NCI-H460 (cell line): ENCODE data around the gene DNAH12. TPM values are rescaled to one million over a fixed set of nuclear protein-coding genes. Genes with fewer than 3 reads are reported as not detected.
A peak's percentile ranks its signal among the peaks of the same experiment; 100 is the strongest.
"Not testable (repeated sequence)": the region's sequence is repeated elsewhere in the genome, so short reads cannot be mapped to it uniquely, and the experiment has no call there.

ENCODE experiments used
- DNase-seq: peaks from one replicate; pipeline ENCODE4 v3.0.0-alpha.2; 2016; ENCODE audit warnings: low read depth; ENCODE audit errors: extremely low read depth
- total RNA-seq: library from RNA; depleted of rRNA; stranded (reverse); fragments of >200 nt; shearing (Covaris generic); gene quantifications from 2 replicates; pipeline ENCODE4 v1.2.3, GENCODE V29; 2014

DNAH12 gene
- total RNA-seq, 1 experiment from 2014 or later, result not detected

- DNase-seq, result no peak
Observed at GRCh38 chr3:57335283-57335938, 208.7 kb downstream of the DNAH12 start.

GRCh38 chr3:57331078-57331610 is 213.0 kb downstream of the DNAH12 start:
- DNase-seq, result no peak

- not testable (repeated sequence) for DNase-seq
Observed at GRCh38 chr3:57326498-57326897, 217.6 kb downstream of the DNAH12 start.

- no peak for DNase-seq
Observed at GRCh38 chr3:57314204-57314603, 229.9 kb downstream of the DNAH12 start.

GRCh38 chr3:57309769-57310360 is 234.3 kb downstream of the DNAH12 start:
- DNase-seq, result no peak

GRCh38 chr3:57303520-57303919 is 240.6 kb downstream of the DNAH12 start:
- not testable (repeated sequence) for DNase-seq

- peak; percentile 6 for DNase-seq
Observed at GRCh38 chr3:57298041-57298440, 246.1 kb downstream of the DNAH12 start.

GRCh38 chr3:57292897-57293526 is 251.1 kb downstream of the DNAH12 start:
- no peak for DNase-seq

- no peak for DNase-seq
Observed at GRCh38 chr3:57292159-57292896, 251.8 kb downstream of the DNAH12 start, which contains the start of gene ASB14. ASB14 (minus strand) TSS chr3:57292685; CDS start chr3:57292033, 652 bp downstream.

- no peak for DNase-seq
Observed at GRCh38 chr3:57288403-57288802, 255.7 kb downstream of the DNAH12 start.

- DNase-seq, result no peak
Observed at GRCh38 chr3:57287205-57287604, 256.9 kb downstream of the DNAH12 start.

GRCh38 chr3:57283334-57283733 is 260.8 kb downstream of the DNAH12 start:
- DNase-seq, result no peak

- no peak for DNase-seq
Observed at GRCh38 chr3:57281715-57282114, 262.4 kb downstream of the DNAH12 start.

GRCh38 chr3:57279685-57280084 is 264.5 kb downstream of the DNAH12 start:
- DNase-seq, result no peak

- no peak for DNase-seq
Observed at GRCh38 chr3:57278237-57278636, 265.9 kb downstream of the DNAH12 start.

GRCh38 chr3:57275393-57275792 is 268.8 kb downstream of the DNAH12 start:
- DNase-seq, result no peak

GRCh38 chr3:57274845-57275244 is 269.3 kb downstream of the DNAH12 start:
- no peak for DNase-seq

GRCh38 chr3:57268416-57268815 is 275.7 kb downstream of the DNAH12 start:
- no peak for DNase-seq

- no peak for DNase-seq
Observed at GRCh38 chr3:57261929-57262328, 282.2 kb downstream of the DNAH12 start.

GRCh38 chr3:57261119-57261518 is 283.0 kb downstream of the DNAH12 start:
- DNase-seq, result no peak

- DNase-seq, result no peak
Observed at GRCh38 chr3:57257678-57258077, 286.5 kb downstream of the DNAH12 start.
